Fibroblast of peridontal ligament (primary cell): Measurements from ENCODE around the gene DSTYK.
"Not testable (repeated sequence)": the region's sequence is repeated elsewhere in the genome, so short reads cannot be mapped to it uniquely, and the experiment has no call there.

Source experiments
- DNase-seq: peaks from one replicate; pipeline ENCODE4 v3.0.0-alpha.2; 2010; ENCODE audit errors: extremely low read depth

The DSTYK gene

DNA sequence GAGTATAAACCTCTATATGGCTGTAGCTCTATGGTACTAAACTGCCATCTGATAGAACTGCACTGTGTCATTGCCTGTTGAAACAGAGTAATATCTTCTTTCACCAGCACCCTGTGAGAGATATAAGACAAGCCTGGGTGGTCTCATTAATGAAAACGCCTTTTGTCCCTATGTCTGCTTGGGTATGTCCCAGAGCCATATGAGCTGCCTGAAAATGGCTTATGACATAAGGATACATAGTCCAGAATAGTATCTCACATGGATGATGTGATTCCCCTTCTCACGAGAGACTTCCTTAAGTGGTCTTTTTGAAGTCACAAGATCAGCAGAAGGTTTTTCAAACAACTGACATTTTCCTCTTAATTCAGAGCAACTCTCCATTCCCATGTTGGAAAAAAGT, 8.9 kb upstream of the DSTYK start:
- DNase-seq = no peak

DNA sequence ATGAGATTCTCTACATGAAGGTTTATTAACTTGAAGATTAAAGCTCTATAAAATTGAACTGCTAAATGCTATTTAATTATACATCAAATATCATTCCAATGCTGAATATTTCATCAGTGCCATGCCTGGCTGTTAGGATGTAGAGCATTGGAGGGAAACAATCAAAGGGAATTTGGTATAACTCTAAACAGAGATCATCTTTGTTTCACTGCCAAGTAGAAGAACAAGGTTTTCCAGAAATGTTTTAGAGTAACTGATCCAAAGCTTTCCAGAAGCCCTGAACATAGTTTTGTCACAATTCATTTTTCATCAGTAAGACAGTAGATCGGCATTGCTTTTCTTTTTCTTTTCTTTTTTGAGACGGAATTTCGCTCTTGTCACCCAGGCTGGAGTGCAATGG, 5.9 kb upstream of the DSTYK start:
- peak; percentile 9 for DNase-seq

DNA sequence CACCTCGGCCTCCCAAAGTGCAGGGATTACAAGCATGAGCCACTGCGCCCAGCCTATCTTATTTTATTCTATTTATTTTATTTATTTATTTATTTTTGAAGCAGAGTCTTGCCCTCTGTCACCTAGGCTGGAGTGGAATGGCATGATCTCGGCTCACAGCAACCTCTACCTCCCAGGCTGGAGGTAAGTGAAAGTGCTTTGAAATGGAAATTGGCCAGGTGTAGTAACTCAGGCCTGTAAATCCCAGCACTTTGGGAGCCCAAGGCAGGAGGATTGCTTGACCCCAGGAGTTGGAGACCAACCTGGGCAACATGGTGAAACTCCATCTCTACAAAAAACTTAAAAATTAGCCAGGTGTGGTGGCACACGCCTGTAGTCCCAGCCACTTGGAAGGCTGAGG, 5.1 kb upstream of the DSTYK start:
- no peak for DNase-seq

DNA sequence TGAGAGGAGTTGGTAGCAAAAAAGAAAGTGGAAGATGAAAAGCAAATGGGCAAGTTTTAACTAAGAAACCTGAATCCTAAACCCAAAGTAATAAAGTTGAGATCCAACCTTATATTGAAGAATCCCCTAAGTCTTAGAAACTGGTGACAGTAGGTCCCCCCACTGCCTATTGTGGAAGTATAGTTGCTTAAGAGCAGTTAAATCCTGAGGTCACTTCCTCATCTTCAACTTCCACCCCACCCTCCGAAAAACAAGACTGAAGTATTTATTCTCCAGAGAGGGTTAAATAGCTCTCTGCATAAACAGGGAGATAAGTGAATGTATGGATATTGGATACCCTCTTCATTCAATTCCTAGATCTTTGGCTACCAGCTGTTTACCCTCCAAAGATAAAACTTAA, 3.3 kb upstream of the DSTYK start:
- DNase-seq = no peak

DNA sequence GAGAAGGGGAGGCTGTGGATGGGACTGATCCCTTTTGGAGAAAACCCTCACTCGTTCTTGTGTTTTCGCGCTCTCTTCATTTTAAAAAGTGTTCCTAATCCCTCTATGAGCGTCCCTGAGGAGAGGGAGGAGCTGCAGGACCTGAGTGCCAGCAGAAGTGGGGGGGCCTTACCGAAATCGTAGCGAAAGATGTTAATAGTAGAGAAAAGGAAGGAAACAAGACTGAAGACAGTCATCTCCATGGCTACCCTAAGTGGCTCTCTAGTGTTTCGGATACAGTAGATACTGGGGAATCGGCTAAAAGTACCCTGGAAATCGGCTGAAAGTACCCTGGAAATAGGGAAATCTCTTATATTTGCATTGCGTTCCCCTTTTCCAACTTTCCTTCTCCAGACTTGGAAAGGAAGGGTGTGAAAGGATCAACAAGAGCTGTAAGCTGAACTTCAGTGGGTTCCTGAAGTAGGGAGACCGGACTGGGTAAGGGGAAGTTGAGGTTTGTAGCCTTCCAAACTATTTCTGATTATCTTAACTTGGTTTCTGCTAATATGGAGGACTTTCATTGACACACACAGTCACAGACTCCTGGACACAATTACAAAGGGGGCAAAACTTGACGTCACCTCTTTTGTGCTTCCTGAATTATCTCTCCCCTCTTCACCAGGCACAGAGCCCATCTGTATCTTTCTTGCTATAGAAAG, 486 bp upstream of the DSTYK start:
- DNase-seq = no peak

DNA sequence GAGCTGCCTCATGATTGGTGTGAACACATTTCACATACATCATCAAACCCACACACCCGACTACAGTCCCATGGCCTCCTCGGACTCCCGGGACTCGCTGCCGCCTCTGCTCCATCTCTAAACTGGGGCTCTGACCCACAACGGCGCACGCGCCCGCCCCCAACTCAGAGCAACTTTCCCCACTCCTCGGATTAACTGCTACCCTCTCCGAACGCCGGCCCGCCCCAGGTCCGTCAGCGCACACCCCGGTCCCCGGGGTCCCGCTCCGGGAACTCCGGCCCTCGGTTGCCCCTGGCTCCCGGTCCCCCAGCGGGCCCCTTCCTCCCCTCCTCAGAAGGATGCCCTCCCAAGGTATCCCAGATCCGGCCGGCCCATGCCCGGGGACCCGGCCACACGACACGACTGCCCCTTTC, 740 bp downstream of the DSTYK start:
- no peak for DNase-seq

DNA sequence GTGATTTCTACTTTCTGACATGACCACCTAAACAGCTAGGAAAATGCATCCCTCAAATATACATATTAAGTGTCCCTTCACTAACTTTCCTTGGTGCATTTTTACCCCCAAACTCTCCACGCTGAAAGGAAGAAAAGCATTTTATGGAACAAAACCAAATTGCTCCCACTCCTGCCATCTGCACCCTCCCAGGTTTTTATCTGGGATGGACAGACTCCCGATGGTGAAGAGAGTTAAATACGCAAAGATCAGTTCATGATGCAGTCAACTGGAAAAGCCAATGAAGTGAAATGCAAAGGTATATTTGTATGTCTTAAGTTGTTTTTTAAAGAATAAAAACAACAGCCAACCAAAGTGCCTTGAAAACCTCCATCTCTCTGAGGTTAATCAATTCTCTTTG, 2.7 kb downstream of the DSTYK start:
- DNase-seq = no peak

DNA sequence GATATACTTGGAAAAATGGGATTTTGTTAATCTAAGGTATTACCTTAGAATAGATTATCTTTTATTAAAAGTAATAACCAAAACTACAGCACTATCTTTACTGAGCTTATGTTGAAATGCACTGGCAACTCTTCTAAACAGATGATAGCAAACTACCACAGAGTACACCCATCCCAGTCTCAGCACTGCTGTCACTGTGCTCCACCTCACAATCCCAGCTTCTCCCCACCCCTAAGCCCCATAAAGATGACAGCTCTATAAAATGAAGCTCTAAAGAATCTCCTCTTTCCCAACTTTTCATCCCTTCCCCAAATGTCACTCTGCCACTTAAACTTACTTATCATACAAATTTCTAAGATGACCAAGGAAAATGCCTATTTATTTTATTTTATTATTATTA, 6.4 kb downstream of the DSTYK start:
- DNase-seq = no peak

DNA sequence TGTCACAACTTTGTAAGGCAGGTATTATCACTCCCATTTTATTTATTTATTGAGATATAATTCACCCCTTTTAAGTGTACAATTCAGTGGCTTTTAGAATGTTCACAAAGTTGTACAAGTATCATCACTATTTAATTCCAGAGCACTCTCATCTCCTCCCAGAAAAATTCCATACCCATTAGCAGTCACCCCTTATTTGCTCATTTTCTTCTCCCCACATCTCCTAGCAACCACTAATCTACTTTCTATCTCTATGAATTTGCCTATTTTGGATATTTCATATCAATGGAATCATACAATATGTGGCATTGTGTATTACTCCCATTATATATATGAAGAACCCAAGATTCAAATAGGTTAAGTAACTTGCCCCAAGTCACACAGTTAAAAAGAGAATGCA, 7.0 kb downstream of the DSTYK start:
- peak; percentile 49 for DNase-seq

DNA sequence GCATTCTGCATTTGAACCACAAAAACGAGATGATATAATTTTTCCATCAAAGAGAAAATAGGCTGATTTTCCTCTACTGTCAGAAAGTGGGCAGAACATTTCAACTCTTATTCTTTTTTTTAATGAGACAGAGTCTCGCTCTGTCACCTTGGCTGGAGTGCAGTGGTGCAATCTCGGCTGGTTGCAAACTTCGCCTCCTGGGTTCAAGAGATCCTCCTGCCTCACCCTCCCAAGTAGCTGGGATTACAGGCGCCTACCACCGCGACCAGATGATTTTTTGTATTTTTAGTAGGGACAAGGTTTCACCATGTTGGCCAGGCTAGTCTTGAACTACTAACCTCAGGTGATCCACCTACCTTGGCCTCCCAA, 11.6 kb downstream of the DSTYK start:
- DNase-seq = no peak

DNA sequence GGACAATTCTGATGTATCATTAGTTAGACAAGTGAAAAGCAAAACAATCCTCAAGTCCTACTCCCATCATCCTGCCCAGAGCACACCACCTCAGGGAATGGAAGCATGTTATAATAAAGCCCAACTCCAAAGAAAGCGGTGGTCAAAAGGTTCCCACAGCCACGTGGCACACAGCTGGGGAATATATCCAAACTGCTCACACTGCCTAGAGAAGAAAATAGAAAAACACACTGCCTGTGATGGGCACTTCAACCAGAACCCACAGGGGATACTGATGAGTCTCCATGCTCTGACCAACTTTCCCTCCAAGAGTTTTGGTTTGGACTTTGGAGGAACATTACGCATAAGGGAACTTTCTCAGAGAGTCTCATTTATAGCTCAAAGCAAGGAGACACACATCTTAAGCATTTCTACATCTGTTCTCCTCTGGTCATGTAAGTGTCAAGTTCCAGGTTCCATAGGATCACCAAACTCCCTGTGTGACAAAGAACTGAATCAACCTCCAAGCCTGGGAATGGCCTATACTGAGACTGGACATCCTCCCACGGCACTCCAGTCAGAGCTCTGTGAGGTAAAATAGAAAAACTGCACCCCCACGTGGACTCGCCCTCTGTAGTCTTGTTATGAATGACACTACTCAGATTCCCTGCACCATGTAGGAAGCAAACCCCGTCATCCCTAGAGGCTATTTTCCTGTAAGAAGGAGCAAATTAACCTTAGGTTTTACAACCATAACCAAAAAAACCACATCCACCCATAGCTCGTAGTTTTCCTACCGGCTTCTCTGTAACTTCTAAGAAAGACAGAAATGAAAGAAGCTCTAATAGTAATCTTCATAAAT, 12.2 kb downstream of the DSTYK start:
- peak; percentile 80 for DNase-seq

DNA sequence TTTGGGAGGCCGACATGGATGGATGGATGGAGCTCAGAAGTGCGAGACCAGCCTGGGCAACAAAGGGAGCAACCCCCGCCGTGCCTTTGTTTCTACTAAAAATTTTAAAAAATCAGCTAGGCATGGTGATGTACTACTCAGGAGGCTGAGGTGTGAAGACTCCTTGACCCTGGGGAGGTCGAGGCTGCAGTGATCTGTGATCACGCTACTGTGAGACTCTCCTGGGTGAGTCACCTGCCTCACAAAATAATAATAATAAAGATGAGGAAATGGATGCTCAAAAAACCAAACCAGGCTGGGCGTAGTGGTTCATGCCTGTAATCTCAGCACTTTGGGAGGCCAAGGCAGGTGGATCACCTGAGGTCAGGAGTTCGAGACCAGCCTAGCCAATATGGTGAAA, 19.2 kb downstream of the DSTYK start:
- DNase-seq = no peak

DNA sequence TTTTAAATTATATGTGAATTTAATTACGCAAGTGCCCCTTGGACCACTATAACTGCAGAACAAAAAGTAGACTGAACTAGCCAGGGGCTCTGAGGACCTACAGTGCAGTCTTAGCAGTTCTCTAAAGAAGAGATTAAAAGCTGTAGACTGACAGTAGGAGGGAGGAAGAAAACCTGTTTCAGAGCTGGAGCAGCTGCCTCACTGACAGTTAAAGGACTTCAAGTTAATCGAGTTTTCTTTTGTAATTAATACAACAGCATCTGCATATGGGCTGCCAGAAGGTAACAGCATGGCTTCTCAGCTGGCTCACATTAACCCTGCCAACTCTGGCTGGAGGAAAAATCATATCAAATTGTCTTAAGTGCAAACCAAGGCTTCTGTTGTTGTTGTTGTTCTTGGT, 19.9 kb downstream of the DSTYK start:
- no peak for DNase-seq

DNA sequence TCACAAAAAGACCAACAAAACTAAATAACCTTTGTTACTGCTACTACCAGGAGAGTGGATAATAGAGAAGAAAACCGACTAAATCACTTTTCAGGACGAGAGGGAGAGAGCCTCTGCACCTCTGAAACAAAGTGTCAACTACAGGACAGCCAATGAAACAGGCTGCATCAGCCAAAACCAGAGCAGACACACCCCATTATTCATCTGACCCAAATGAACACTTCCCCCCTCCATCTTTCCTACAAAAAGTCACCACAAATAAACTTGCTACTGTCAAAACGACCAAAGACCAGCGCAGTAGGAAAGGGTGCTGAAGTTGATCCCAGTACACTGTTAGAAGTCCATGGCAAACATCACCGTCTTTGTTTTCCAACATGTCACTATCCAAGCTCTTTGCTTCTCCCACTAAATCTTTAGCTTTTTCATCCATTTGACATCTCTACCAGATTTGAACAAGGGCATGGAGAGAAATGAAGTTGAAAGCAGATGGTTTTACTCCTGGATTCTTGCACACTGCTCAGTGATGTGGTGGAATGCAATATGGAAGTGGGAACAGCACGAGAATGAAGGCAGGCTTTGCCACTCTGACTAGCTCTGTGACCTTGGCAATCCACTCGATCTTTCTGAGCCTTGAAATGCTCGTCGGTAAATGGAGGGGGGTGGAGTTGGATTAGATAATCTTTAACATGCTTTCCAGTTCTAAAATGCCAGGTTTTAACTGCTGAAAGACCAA, 20.5 kb downstream of the DSTYK start:
- DNase-seq = peak; percentile 49

DNA sequence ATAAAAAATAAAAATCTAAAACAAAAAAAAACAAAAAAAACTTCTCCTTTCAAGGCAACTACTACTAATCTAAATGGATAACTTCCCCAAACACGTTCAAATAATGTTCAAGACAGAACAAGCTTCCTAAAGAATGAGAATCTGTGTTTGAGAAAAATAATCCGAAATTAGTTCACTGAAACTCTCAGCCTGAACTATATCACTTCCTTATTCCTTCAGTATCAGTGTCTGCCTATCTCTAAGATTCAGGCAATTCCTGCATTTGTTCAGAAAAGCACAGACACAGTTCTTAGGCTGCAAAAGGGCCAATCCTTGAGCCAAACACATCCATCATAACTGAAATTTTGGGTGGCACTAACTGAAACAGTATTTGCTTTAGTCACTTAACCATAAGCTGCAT, 22.4 kb downstream of the DSTYK start:
- no peak for DNase-seq

DNA sequence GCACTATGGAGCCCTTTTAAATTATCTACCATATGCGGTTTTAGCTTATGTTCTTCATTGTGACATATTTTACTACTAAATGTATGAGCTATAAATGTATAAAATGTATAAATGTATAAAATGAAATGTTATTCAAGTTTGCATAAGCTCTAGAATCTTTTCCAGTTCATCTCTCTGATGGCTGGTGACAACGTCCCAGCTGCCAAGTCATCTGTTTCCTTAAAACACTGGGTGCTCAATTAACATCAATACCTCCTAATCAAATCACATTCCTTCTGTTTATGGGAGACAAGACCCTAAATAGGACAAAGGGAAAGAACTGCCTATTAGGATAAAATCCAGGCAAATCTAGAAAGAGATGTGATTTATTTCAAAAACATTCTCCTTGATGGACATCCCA, 22.9 kb downstream of the DSTYK start:
- no peak for DNase-seq

DNA sequence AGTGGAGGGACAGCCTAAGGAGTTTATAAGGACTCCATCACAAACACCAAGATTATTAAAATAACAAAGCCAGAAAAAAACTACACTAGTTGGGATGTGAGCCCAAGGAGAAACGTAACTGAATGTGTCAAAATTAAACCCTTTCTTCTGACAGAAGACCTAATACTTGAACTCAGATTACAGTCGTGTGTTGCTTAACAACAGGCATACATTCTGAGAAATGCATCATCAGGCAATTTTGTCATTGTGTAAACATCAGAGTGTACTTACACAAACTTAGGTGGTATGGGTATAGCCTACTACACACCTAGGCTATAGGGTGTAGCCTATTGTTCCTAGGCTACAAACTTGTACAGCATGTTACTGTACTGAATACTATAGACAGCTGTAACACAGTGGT, 23.4 kb downstream of the DSTYK start:
- DNase-seq = no peak

DNA sequence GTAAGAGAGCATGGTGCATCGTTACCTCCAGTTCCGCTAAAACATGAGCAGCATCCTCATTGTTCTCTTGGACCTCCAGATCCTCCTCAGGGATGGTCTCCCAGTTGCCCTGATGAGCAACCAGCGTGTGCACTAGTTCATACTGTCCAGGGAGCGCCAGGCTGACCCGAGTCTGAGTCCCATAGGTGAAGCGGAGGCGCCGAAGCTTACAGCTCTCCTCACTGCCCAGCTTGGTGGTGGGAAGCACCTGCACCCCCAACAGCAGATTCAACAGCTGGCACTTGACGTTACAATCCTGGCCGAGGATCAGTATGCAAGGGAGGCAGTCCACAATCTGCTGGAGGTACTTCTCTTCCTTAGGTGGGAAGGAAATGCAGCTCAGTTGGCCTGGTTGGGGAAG, 24.1 kb downstream of the DSTYK start:
- DNase-seq = no peak

DNA sequence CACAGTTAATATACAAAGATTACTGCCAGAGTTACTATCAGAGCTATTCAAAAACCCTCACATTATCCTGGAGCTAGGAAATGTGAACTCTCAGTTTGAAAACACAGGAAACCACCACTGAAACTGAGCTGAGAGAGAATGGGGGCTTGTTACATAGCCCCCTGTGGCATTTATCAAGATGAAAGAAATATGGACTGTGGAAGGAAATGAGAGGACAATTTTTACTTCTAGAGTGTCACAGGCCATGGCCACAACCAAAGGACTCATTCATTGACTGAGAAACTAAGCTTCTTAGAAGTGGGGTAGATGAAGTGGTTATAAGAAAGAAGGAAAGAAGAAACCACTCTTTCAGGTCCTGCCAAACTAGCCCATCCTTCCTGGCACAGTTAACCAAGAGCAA, 25.3 kb downstream of the DSTYK start:
- no peak for DNase-seq

DNA sequence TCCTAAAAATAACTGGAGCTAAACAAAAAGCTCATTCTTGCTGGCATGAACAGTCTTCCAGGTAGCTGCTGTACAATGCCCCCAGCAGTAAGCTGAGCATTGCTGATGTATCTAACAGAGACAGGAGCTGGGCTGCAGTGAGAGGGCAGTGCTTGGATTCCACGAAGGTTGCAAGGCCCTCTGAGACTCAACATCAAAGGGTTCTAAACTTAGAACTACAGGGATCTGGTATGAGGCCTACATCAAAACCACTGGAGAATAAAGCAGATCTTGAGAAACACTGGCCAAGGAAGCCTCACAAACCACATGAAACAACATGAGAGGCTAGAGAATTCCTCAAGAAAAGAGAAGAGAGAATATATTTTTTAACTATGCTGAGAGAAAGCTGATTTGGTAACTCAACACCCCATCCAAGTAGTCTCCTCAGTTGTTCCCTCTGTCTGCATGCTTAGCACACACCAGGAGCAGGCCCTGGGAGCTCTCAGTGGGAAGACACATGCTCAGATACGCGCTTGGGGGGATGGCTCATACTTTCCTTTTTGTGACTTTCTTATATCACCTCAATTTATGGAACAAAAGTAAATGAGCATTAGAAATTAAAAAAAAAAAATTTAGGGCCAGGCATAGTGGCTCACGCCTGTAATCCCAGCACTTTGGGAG, 27.7 kb downstream of the DSTYK start:
- peak; percentile 88 for DNase-seq

DNA sequence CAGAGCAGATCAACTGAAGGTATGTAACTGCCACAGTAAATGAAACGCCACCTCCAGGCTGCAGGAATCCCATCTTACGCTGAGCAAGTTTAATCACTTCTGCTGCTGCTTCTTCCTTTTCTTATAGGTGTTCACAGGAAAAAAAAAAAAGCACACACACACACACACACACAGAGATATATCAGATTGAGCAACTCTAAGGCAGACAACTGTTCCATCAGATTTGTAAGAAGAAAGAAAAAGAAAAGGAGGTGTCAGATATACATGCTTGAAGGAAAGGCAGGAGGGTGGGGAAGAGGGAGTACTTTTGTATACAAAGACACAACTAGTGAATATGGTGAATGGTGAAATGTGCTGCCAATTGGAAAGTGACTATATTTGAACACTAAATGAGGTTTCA, 28.6 kb downstream of the DSTYK start:
- no peak for DNase-seq

DNA sequence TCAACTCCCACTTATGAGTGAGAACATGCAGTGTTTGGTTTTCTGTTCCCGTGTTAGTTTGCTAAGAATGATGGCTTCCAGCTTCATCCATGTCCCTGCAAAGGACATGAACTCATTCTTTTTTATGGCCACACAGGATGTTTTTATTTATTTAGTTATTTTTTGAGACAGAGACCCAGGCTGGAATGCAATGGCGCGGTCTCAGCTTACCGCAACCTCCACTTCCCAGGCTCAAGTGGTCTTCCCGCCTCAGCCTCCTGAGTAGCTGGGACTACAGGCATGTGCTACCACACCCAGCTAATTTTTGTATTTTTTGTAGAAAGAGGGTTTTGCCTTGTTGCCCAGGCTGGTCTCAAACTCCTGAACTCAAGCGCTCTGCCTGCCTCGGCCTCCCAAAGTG, 31.2 kb downstream of the DSTYK start:
- not testable (repeated sequence) for DNase-seq
